Endothelial cell of umbilical vein (primary cell): ENCODE measurements around the gene TRAPPC6A. TPM values are rescaled to one million over a fixed set of nuclear protein-coding genes. Genes with fewer than 3 reads are reported as not detected.

Experiments
- BruUV-seq: library from RNA; stranded (reverse); fragments of 400-500 nt; replicated peaks from 2 replicates; lab custom pipeline; 2021; lab: Mats Ljungman, UMichigan
- CTCF ChIA-PET: fragments of 300-600, 350-600 bp; sonication (Branson Sonifier 250); formaldehyde crosslinking; loops from one replicate; lab custom pipeline; 2021; ENCODE audit warnings: antibody characterized with exemption, inconsistent platforms; lab: Charles Lee
- POLR2A ChIA-PET: fragments of 300-600, 350-600 bp; sonication (Branson Sonifier 250); formaldehyde crosslinking; loops from one replicate; lab custom pipeline; 2021; ENCODE audit warnings: antibody characterized with exemption, inconsistent platforms; lab: Charles Lee
- DNase-seq: peaks from one replicate; pipeline ENCODE4 v3.0.0-alpha.2; 2011; ENCODE audit warnings: low read depth, low spot score
- FAIRE-seq: peaks from 2 replicates; lab custom pipeline; 2011; peaks lifted over from hg19 to GRCh38; lab: Jason Lieb, UNC
- H2AFZ ChIP-seq: 2 replicates; pipeline ENCODE4 v1.6.0; 2012; ENCODE audit warnings: low read depth, low read length, control low read depth, inconsistent platforms
- H3K27ac ChIP-seq: 2 replicates; pipeline ENCODE4 v1.5.1; 2011; ENCODE audit warnings: low read depth, mild to moderate bottlenecking, control low read depth, low read length, moderate library complexity; ENCODE audit not compliant: insufficient read depth
- H3K27me3 ChIP-seq, 2 experiments: 2 replicates each; pipeline versions ENCODE4 v1.6.0 to v1.6.1; 2011; ENCODE audit warnings: low read length in 2 of 2, mixed read lengths in 1 of 2; ENCODE audit not compliant: control insufficient read depth in 2 of 2, insufficient read depth in 2 of 2
- H3K36me3 ChIP-seq, 2 experiments: 2 replicates in 1 of 2; 3 replicates in 1 of 2; pipeline ENCODE4 v1.5.1; 2011; ENCODE audit warnings: low read length in 2 of 2, mild to moderate bottlenecking in 1 of 2, moderate library complexity in 1 of 2; ENCODE audit not compliant: control insufficient read depth in 2 of 2, insufficient read depth in 2 of 2; ENCODE audit errors: extremely low read depth in 1 of 2
- H3K4me1 ChIP-seq: 3 replicates; pipeline ENCODE4 v1.5.1; 2011; ENCODE audit warnings: mild to moderate bottlenecking, low read length; ENCODE audit not compliant: control insufficient read depth, insufficient read depth; ENCODE audit errors: extremely low read depth
- H3K4me2 ChIP-seq: 2 replicates; pipeline ENCODE4 v1.6.1; 2011; ENCODE audit warnings: low read length, control low read depth, mixed read lengths; ENCODE audit not compliant: insufficient read depth
- H3K4me3 ChIP-seq, 3 experiments: fragments of 200-600 bp in 1 of 3; sonication (generic), shearing (Covaris generic) in 1 of 3; replicated peaks in 1 of 3; 2 replicates each; pipeline ENCODE4 v1.5.1; 2011 to 2016; ENCODE audit warnings: control low read depth in 3 of 3, low read length in 3 of 3, mild to moderate bottlenecking in 2 of 3, inconsistent platforms in 1 of 3, low read depth in 1 of 3, moderate library complexity in 1 of 3; ENCODE audit not compliant: insufficient read depth in 1 of 3
- H3K79me2 ChIP-seq: 2 replicates; pipeline ENCODE4 v1.6.0; 2012; ENCODE audit warnings: low read length, inconsistent platforms; ENCODE audit not compliant: control insufficient read depth, insufficient read depth
- H3K9ac ChIP-seq: replicated peaks from 2 replicates; pipeline ENCODE3; 2011; ENCODE audit warnings: low read length, control low read depth; ENCODE audit not compliant: insufficient read depth; ENCODE audit errors: extremely low read depth
- H3K9me1 ChIP-seq: replicated peaks from 3 replicates; pipeline ENCODE4 v1.6.0; 2011; ENCODE audit warnings: mild to moderate bottlenecking, low read length; ENCODE audit not compliant: control insufficient read depth, insufficient read depth; ENCODE audit errors: extremely low read depth
- H3K9me3 ChIP-seq: replicated peaks from 2 replicates; pipeline ENCODE4 v1.5.1; 2012; ENCODE audit warnings: low read length, inconsistent platforms; ENCODE audit not compliant: control insufficient read depth, insufficient read depth
- H4K20me1 ChIP-seq: replicated peaks from 2 replicates; pipeline ENCODE3; 2011; ENCODE audit warnings: mild to moderate bottlenecking, low read length; ENCODE audit not compliant: control insufficient read depth, insufficient read depth; ENCODE audit errors: extremely low read depth
- EZH2 ChIP-seq: IDR thresholded peaks from 2 replicates; pipeline ENCODE4 v1.6.1; 2012; ENCODE audit warnings: borderline replicate concordance, low read depth, mild to moderate bottlenecking, moderate library complexity, low read length, inconsistent platforms; ENCODE audit not compliant: severe bottlenecking
- GATA2 ChIP-seq: IDR thresholded peaks from 2 replicates; pipeline ENCODE4 v1.7.0; 2011; ENCODE audit warnings: low read depth, mild to moderate bottlenecking, moderate library complexity, mixed read lengths, low read length; ENCODE audit not compliant: insufficient read length, insufficient read depth
- JUN ChIP-seq: IDR thresholded peaks from 2 replicates; pipeline ENCODE4 v1.6.1; 2011; ENCODE audit warnings: borderline replicate concordance, low read depth; ENCODE audit not compliant: insufficient read length, insufficient read depth
- MAX ChIP-seq: IDR thresholded peaks from 2 replicates; pipeline ENCODE4 v1.6.1; 2011; ENCODE audit not compliant: insufficient read depth, insufficient read length
- POLR2A ChIP-seq: IDR thresholded peaks from 2 replicates; pipeline ENCODE4 v1.6.1; 2012; ENCODE audit warnings: low read depth, mild to moderate bottlenecking, control low read depth, low read length
- POLR2AphosphoS5 ChIP-seq: IDR thresholded peaks from 2 replicates; pipeline ENCODE4 v1.6.1; 2012; ENCODE audit warnings: low read depth, mild to moderate bottlenecking, control low read depth, low read length, moderate library complexity; ENCODE audit not compliant: insufficient read depth
- dilution Hi-C: fragments of 300-500 bp; cut with MboI; formaldehyde crosslinking; loops from one replicate; pipeline ENCODE4 v1.15.0; 2019; ENCODE audit warnings: low sequenced_read_pairs; ENCODE audit not compliant: extremely low pct_ligation_motif_present
- intact Hi-C: fragments of 100-400 bp; cut with micrococcal nuclease; formaldehyde crosslinking; loops from one replicate; pipeline ENCODE4 v1.10.0; 2022
- polyA plus RNA-seq, 4 experiments: library from polyadenylated mRNA; depleted of rRNA in 3 of 4; stranded (reverse) in 3 of 4; unstranded in 1 of 4; fragments of >200 nt; gene quantifications; 2 replicates each; pipeline versions ENCODE4 v1.2.1 to v1.2.3, GENCODE V29; 2011 to 2012; ENCODE audit warnings: missing spikeins in 1 of 4
- total RNA-seq: library from RNA; stranded (reverse); gene quantifications from 2 replicates; pipeline ENCODE4 v1.2.3, GENCODE V29; 2021
- TF ChIP-seq, protein P1 (sequence below), 2 donors: IDR thresholded peaks; 1 replicate in 1 of 2; 2 replicates in 1 of 2; pipeline ENCODE4 v1.5.1; 2011; ENCODE audit warnings: low read length in 2 of 2, mild to moderate bottlenecking in 2 of 2, moderate library complexity in 2 of 2, control low read depth in 1 of 2, inconsistent platforms in 1 of 2, low read depth in 1 of 2; ENCODE audit not compliant: insufficient read depth in 1 of 2; ENCODE audit errors: extremely low read depth in 1 of 2

The TRAPPC6A gene
- total and polyA plus RNA-seq, 2 donors (not counting 3 experiments of a cell fraction or from before 2014, with no cell fraction given), result 18.1 to 45.4 TPM

DNA sequence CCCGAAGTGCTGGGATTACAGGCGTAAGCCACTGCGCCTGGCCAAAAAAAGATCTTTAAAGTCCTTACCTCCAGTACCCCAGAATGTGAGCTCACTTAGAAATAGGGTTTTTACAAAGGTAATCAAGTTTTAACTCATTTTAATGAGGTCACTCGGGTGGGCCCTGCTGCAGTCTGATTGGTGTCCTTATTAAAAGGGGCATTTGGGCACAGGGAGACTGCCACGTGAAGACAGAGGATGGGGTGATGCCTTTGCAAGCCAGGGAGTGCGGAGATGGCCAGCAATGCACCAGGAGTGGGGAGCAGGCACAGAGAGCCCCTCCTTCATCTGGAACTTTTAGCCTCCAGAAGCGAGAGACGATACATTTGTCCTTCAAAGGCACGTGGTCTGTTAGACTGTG is 28.9 kb downstream of the TRAPPC6A start:
- Histone ChIP-seq H3K9me1 (no peaks in the 10 kb centered on the region), H3K9ac (no peak overlapping the region), H4K20me1 (no peaks in the 10 kb centered on the region), H3K36me3 (peaks cover 0 to 2% of the 10 kb centered on the region in 2 experiments), H3K4me2 (no peak overlapping the region), H3K27ac (no peak overlapping the region), H3K9me3 (no peaks in the 10 kb centered on the region), H3K27me3 (peaks cover 6 to 15% of the 10 kb centered on the region in 2 experiments), H2AFZ (no peak overlapping the region), H3K4me1 (peaks cover 15% of the 10 kb centered on the region), H3K79me2 (no peaks in the 10 kb centered on the region), H3K4me3 (no peak overlapping the region)
- POLR2A ChIA-PET, result interaction anchor here (0.5 kb wide), 1 partner anchor 418 kb away, joined by 4 read pairs; no protein-coding TSS in a partner anchor
- intact Hi-C loops, result no loop called here
- no TSS peak for BruUV-seq
- TF ChIP-seq MAX (no peak), POLR2AphosphoS5 (no peak), EZH2 (no peak), GATA2 (no peak), POLR2A (no peak), JUN (no peak)
- TF ChIP-seq, protein P1, sequence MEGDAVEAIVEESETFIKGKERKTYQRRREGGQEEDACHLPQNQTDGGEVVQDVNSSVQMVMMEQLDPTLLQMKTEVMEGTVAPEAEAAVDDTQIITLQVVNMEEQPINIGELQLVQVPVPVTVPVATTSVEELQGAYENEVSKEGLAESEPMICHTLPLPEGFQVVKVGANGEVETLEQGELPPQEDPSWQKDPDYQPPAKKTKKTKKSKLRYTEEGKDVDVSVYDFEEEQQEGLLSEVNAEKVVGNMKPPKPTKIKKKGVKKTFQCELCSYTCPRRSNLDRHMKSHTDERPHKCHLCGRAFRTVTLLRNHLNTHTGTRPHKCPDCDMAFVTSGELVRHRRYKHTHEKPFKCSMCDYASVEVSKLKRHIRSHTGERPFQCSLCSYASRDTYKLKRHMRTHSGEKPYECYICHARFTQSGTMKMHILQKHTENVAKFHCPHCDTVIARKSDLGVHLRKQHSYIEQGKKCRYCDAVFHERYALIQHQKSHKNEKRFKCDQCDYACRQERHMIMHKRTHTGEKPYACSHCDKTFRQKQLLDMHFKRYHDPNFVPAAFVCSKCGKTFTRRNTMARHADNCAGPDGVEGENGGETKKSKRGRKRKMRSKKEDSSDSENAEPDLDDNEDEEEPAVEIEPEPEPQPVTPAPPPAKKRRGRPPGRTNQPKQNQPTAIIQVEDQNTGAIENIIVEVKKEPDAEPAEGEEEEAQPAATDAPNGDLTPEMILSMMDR (IDR thresholded peaks at IDR 0.05; ENCODE audit: extremely low read depth in 1 of 2, insufficient read depth in 1 of 2, low read depth in 1 of 2, low read length in 2 of 2), result no peak
- CTCF ChIA-PET, result interaction anchor here (0.6 to 1.7 kb wide), 4 partner anchors 11 to 99 kb away, joined by 3 to 7 read pairs (median 4); no protein-coding TSS in a partner anchor
- no peak for DNase-seq
- FAIRE-seq, result no peak
- dilution Hi-C loops, result no loop called here
